GM23338 (cell line): ENCODE results near the gene MRPL1. TPM values are rescaled to one million over a fixed set of nuclear protein-coding genes. Genes with fewer than 3 reads are reported as not detected.
"Not testable (repeated sequence)": the region's sequence is repeated elsewhere in the genome, so short reads cannot be mapped to it uniquely, and the experiment has no call there.

Experiments used
- ATAC-seq: fragments of 200-7000 bp; cut with Tn5 transposase; 3 replicates; pipeline ENCODE4 v1.9.1; 2020
- DNase-seq: peaks from one replicate; pipeline ENCODE4 v3.0.0-alpha.2; 2015; ENCODE audit warnings: low spot score
- H2AFZ ChIP-seq: fragments of 200-600 bp; sonication (generic); 2 replicates; pipeline ENCODE4 v1.8.0; 2016; ENCODE audit warnings: antibody characterized with exemption, mild to moderate bottlenecking, moderate library complexity
- H3F3A ChIP-seq: fragments of 200-600 bp; sonication (generic); replicated peaks from 2 replicates; pipeline ENCODE4 v1.8.0; 2017; ENCODE audit warnings: antibody characterized with exemption, mixed run types, low read depth
- H3K27ac ChIP-seq: fragments of 200-600 bp; sonication (generic); 2 replicates; pipeline ENCODE4 v1.6.1; 2016; ENCODE audit warnings: low read depth
- H3K27me3 ChIP-seq: fragments of 200-600 bp; sonication (generic); 2 replicates; pipeline ENCODE4 v1.8.0; 2016; ENCODE audit warnings: mild to moderate bottlenecking, mixed run types, moderate library complexity; ENCODE audit not compliant: insufficient read depth
- H3K36me3 ChIP-seq: fragments of 200-600 bp; sonication (generic); 2 replicates; pipeline ENCODE4 v1.8.0; 2016; ENCODE audit warnings: mild to moderate bottlenecking; ENCODE audit not compliant: insufficient read depth
- H3K4me1 ChIP-seq: fragments of 200-600 bp; sonication (generic); 2 replicates; pipeline ENCODE4 v1.8.0; 2016; ENCODE audit warnings: mild to moderate bottlenecking, moderate library complexity; ENCODE audit not compliant: insufficient read depth
- H3K4me2 ChIP-seq: fragments of 200-600 bp; sonication (generic); 2 replicates; pipeline ENCODE4 v1.7.1; 2017; ENCODE audit warnings: mixed run types
- H3K4me3 ChIP-seq: fragments of 200-600 bp; sonication (generic); 2 replicates; pipeline ENCODE4 v1.6.1; 2016; ENCODE audit warnings: mixed run types
- H3K79me2 ChIP-seq: fragments of 200-600 bp; sonication (generic); replicated peaks from 2 replicates; pipeline ENCODE4 v1.8.0; 2017; ENCODE audit warnings: mild to moderate bottlenecking; ENCODE audit not compliant: insufficient read depth
- H3K9me2 ChIP-seq: fragments of 200-600 bp; sonication (generic); 2 replicates; pipeline ENCODE4 v1.8.0; 2017; ENCODE audit not compliant: insufficient read depth
- H4K20me1 ChIP-seq: fragments of 200-600 bp; sonication (generic); replicated peaks from 2 replicates; pipeline ENCODE4 v1.8.0; 2017; ENCODE audit warnings: mild to moderate bottlenecking; ENCODE audit not compliant: insufficient read depth
- H3K27ac Mint-ChIP-seq: 2 replicates; pipeline ENCODE4 v1.8.0; 2020; ENCODE audit warnings: inconsistent platforms, mild to moderate bottlenecking, moderate library complexity, mixed read lengths
- H3K27me3 Mint-ChIP-seq: 3 replicates; pipeline ENCODE4 v1.8.0; 2022; ENCODE audit warnings: low read depth, mild to moderate bottlenecking, moderate library complexity, mixed read lengths, inconsistent platforms; ENCODE audit not compliant: insufficient read depth, poor library complexity
- H3K36me3 Mint-ChIP-seq: 3 replicates; pipeline ENCODE4 v1.8.0; 2021; ENCODE audit warnings: low read depth, mild to moderate bottlenecking, inconsistent platforms, moderate library complexity, mixed read lengths
- H3K4me1 Mint-ChIP-seq: 3 replicates; pipeline ENCODE4 v1.8.0; 2020; ENCODE audit warnings: mild to moderate bottlenecking, inconsistent platforms, mixed read lengths
- H3K4me3 Mint-ChIP-seq: 3 replicates; pipeline ENCODE4 v1.8.0; 2021; ENCODE audit warnings: moderate library complexity, mild to moderate bottlenecking, inconsistent platforms, mixed read lengths
- H3K9me3 Mint-ChIP-seq: 3 replicates; pipeline ENCODE4 v1.8.0; 2020; ENCODE audit warnings: moderate library complexity, mild to moderate bottlenecking, inconsistent platforms, mixed read lengths
- CREB1 ChIP-seq: fragments of 250-450 bp; sonication (Bioruptor Pico); IDR thresholded peaks from 2 replicates; pipeline ENCODE4 v1.5.0; 2020; ENCODE audit warnings: low read depth, mild to moderate bottlenecking, moderate library complexity
- EZH2 ChIP-seq: fragments of 200-600 bp; sonication (generic); IDR thresholded peaks from one replicate; pipeline ENCODE4 v1.8.0; 2017; ENCODE audit warnings: antibody characterized with exemption, mild to moderate bottlenecking, low read depth; ENCODE audit not compliant: unreplicated experiment
- EZH2phosphoT487 ChIP-seq: fragments of 200-600 bp; sonication (generic); IDR thresholded peaks from one replicate; pipeline ENCODE4 v1.8.1; 2018; ENCODE audit warnings: antibody characterized with exemption; ENCODE audit not compliant: unreplicated experiment
- JUNB ChIP-seq: IDR thresholded peaks from one replicate; pipeline ENCODE4 v1.6.1; 2016; ENCODE audit warnings: antibody characterized with exemption; ENCODE audit not compliant: unreplicated experiment
- NANOG ChIP-seq: IDR thresholded peaks from 2 replicates; pipeline ENCODE4 v1.6.1; 2016; ENCODE audit warnings: antibody characterized with exemption, borderline replicate concordance
- POLR2AphosphoS5 ChIP-seq: IDR thresholded peaks from 2 replicates; pipeline ENCODE4 v1.6.1; 2016; ENCODE audit warnings: antibody characterized with exemption, low read depth
- STAT1 ChIP-seq: IDR thresholded peaks from one replicate; pipeline ENCODE4 v1.6.1; 2016; ENCODE audit warnings: antibody characterized with exemption; ENCODE audit not compliant: unreplicated experiment
- ZNF114 ChIP-seq: fragments of 250-450 bp; sonication (Bioruptor Pico); IDR thresholded peaks from 2 replicates; pipeline ENCODE4 v1.5.0; 2020; ENCODE audit warnings: mild to moderate bottlenecking, moderate library complexity
- ZNF331 ChIP-seq: fragments of 250-450 bp; sonication (Bioruptor Pico); IDR thresholded peaks from 2 replicates; pipeline ENCODE4 v1.5.0; 2020; ENCODE audit warnings: low read depth, mild to moderate bottlenecking, moderate library complexity
- polyA plus RNA-seq: library from polyadenylated mRNA; unstranded; fragments of >200 nt; fragmentation: Nextera tagmentation; extraction: Ambion mirVana; gene quantifications from 2 replicates; pipeline ENCODE4 v1.2.1, GENCODE V29; 2016
- total RNA-seq: library from RNA; depleted of rRNA; stranded (reverse); fragments of >200 nt; shearing (Covaris generic); gene quantifications from 2 replicates; pipeline ENCODE4 v1.2.3, GENCODE V29; 2014
- TF ChIP-seq, protein P1 (sequence below), 2 experiments: fragments of 200-600 bp in 1 of 2; sonication (generic) in 1 of 2; conservative IDR thresholded peaks; 2 replicates each; pipeline versions ENCODE4 v1.5.1 to v1.6.1; 2016 to 2017; ENCODE audit warnings: antibody characterized with exemption in 2 of 2, low read depth in 2 of 2, mild to moderate bottlenecking in 2 of 2, moderate library complexity in 1 of 2
- TF ChIP-seq, protein P2 (sequence below): IDR thresholded peaks from 2 replicates; pipeline ENCODE4 v1.6.1; 2016; ENCODE audit warnings: antibody characterized with exemption

The MRPL1 gene
- total and polyA plus RNA-seq, 2 experiments from 2014 or later: 29.2 to 46.5 TPM

DNA sequence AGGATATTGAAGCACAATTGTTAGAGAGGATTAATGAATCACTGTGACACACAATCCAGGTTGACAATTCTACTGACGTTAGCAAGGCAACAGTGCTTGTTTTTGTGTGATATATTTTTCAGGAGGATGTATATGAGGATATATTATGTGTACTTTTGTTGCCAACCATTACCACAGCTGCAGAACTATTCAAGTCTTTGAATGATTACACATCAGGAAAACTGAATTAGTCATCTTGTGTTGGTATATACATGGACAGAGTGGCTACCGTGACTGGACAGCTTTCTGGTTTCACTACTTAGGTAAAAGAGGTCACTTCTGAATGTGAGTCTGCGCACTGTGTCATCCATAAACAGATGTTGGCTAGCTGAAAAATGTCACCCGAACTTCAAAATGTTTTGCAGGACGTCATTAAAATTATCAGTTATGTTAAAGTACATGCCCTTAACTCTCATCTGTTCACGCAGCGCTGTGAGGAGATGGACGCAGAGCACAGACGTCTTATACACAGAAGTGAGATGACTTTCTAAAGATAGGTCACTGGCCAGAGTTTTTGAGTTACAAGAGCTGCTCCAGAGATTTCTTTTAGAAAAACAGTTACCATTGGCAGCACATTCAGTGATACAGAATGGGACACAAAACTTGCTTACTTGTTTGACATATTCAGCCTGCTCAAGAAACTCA is 69.0 kb downstream of the MRPL1 start (continued):
- no peak for TF ChIP-seq STAT1
- TF ChIP-seq EZH2phosphoT487: no peak
- TF ChIP-seq ZNF331 (CRISPR knock-in tag): no peak

DNA sequence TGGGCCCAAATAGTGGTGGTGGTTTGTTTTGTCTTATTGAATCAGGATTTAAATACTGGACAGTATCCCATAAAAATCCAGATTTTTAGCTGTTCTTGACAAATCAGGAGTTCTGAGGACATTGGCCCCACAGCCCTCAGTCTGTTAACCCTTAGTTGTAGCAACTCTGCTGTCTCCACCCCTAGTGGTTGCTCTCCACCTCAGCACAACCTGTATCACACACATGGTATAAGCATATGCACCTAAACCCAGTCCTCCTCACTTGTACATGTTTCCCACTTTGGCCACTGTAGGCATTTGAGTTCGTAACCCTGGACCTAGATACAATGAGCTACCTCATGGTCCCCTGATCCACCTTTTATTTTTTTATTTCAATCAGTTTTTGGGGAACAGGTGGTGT is 75.9 kb downstream of the MRPL1 start:
- Histone ChIP-seq H3K4me3 (no peak overlapping the region), H3K9me2 (no peaks in the 10 kb centered on the region), H3K79me2 (peaks cover 9% of the 10 kb centered on the region; the same call in 1 of the 2 replicates), H3K36me3 (no peaks in the 10 kb centered on the region), H3K4me2 (no peak overlapping the region), H3K4me1 (no peaks in the 10 kb centered on the region), H3F3A (no peaks in the 10 kb centered on the region), H4K20me1 (no peaks in the 10 kb centered on the region), H3K27me3 (no peaks in the 10 kb centered on the region), H3K27ac (no peak overlapping the region), H2AFZ (no peak overlapping the region)
- Mint-ChIP-seq H3K27ac (no peak overlapping the region; the same call in 1 of the 2 replicates), H3K27me3 (peaks cover 3% of the 10 kb centered on the region), H3K4me1 (no peaks in the 10 kb centered on the region), H3K4me3 (no peak overlapping the region), H3K9me3 (no peaks in the 10 kb centered on the region; the same call in 2 of the 3 replicates), H3K36me3 (peaks cover 5% of the 10 kb centered on the region; the same call in 1 of the 3 replicates)
- ATAC-seq (peak; percentile 77), DNase-seq (peak; percentile 25)
- TF ChIP-seq ZNF331 (CRISPR knock-in tag): no peak
- TF ChIP-seq, protein P1, sequence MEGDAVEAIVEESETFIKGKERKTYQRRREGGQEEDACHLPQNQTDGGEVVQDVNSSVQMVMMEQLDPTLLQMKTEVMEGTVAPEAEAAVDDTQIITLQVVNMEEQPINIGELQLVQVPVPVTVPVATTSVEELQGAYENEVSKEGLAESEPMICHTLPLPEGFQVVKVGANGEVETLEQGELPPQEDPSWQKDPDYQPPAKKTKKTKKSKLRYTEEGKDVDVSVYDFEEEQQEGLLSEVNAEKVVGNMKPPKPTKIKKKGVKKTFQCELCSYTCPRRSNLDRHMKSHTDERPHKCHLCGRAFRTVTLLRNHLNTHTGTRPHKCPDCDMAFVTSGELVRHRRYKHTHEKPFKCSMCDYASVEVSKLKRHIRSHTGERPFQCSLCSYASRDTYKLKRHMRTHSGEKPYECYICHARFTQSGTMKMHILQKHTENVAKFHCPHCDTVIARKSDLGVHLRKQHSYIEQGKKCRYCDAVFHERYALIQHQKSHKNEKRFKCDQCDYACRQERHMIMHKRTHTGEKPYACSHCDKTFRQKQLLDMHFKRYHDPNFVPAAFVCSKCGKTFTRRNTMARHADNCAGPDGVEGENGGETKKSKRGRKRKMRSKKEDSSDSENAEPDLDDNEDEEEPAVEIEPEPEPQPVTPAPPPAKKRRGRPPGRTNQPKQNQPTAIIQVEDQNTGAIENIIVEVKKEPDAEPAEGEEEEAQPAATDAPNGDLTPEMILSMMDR (conservative IDR thresholded peaks at IDR 0.05; ENCODE audit: low read depth in 2 of 2): peak; percentile 27 to 40; a peak in 3 of 4 replicates

DNA sequence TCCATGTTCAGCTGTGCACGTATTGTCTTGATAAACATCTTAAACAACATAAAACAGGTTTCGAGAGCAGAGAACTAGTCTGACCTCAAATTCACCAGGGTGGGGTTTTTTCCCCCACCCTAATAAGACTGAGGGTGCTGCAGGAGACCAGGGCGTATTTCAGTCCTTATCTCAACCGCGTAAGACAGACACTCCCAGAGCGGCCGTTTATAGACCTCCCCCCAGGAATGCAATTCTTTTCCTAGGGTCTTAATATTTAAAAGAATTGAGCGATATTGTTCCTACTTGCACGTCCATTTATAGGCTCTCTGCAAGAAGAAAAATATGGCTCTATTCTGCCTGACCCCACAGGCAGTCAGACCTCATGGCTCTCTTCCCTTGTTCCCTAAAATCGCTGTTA is 83.3 kb downstream of the MRPL1 start:
- H2AFZ ChIP-seq, ATAC-seq, H3K9me3 Mint-ChIP-seq, H3K79me2 ChIP-seq, H3K4me2 ChIP-seq, H4K20me1 ChIP-seq, H3K4me3 Mint-ChIP-seq, DNase-seq, H3K27me3 ChIP-seq, H3K4me1 Mint-ChIP-seq, H3K4me1 ChIP-seq, H3K36me3 ChIP-seq, H3K27me3 Mint-ChIP-seq, H3K27ac ChIP-seq, H3K9me2 ChIP-seq, H3K4me3 ChIP-seq, H3K27ac Mint-ChIP-seq, H3F3A ChIP-seq: not testable (repeated sequence)
- peaks cover 24% of the 10 kb centered on the region for H3K36me3 Mint-ChIP-seq

DNA sequence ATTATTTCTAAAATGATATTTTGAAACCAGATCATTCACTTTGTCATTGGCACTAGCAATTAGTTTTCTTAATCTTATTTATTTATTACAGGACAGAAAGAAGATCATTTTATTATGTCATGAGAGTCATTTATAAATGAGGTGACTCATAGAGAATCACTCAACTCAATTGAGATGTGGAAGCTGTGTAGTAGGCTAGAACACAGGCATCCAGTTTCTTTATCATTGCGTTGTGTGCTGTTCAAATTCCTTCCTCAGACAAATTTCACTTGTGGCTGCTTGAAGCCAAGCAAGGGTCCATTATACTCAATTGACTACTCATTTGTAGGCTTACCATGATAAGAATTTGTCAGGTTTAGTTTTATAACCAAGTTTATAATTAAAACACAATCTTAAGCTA is 87.6 kb downstream of the MRPL1 start:
- H3K9me2 ChIP-seq: no peaks in the 10 kb centered on the region
- Mint-ChIP-seq H3K36me3 (peaks cover 15% of the 10 kb centered on the region), H3K4me1 (no peaks in the 10 kb centered on the region), H3K27me3 (no peaks in the 10 kb centered on the region), H3K9me3 (peaks cover 5% of the 10 kb centered on the region; the same call in 1 of the 3 replicates), H3K4me3 (no peak overlapping the region), H3K27ac (no peak overlapping the region)
- H3F3A ChIP-seq: no peaks in the 10 kb centered on the region
- H2AFZ ChIP-seq: no peak overlapping the region
- no peak overlapping the region for H3K4me2 ChIP-seq
- H3K27me3 ChIP-seq: no peaks in the 10 kb centered on the region
- no peak overlapping the region for H3K4me3 ChIP-seq
- no peaks in the 10 kb centered on the region for H4K20me1 ChIP-seq
- no peaks in the 10 kb centered on the region for H3K79me2 ChIP-seq
- peaks cover 4% of the 10 kb centered on the region; the same call in 1 of the 2 replicates for H3K36me3 ChIP-seq
- no peak for DNase-seq
- no peak for ATAC-seq
- H3K27ac ChIP-seq: no peak overlapping the region
- no peaks in the 10 kb centered on the region for H3K4me1 ChIP-seq
- TF ChIP-seq, protein P1 (conservative IDR thresholded peaks at IDR 0.05; ENCODE audit: low read depth in 2 of 2): no peak
- TF ChIP-seq JUNB (no peak), STAT1 (no peak), ZNF114 (CRISPR knock-in tag) (no peak), NANOG (no peak), EZH2 (no peak), CREB1 (CRISPR knock-in tag) (no peak), POLR2AphosphoS5 (no peak), EZH2phosphoT487 (no peak), ZNF331 (CRISPR knock-in tag) (no peak)
- TF ChIP-seq, protein P2, sequence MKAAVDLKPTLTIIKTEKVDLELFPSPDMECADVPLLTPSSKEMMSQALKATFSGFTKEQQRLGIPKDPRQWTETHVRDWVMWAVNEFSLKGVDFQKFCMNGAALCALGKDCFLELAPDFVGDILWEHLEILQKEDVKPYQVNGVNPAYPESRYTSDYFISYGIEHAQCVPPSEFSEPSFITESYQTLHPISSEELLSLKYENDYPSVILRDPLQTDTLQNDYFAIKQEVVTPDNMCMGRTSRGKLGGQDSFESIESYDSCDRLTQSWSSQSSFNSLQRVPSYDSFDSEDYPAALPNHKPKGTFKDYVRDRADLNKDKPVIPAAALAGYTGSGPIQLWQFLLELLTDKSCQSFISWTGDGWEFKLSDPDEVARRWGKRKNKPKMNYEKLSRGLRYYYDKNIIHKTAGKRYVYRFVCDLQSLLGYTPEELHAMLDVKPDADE: no peak
